ENCODE data around the gene MYH11.
A peak's percentile ranks its signal among the peaks of the same experiment; 100 is the strongest.
"Not testable (repeated sequence)": the region's sequence is repeated elsewhere in the genome, so short reads cannot be mapped to it uniquely, and the experiment has no call there.

MYH11 gene

GRCh38 chr16:15703029-15703736, 153.6 kb downstream of the MYH11 start:
- DNase-seq: no peak

- DNase-seq: no peak
These were observed 154.6 kb downstream of the MYH11 start for GRCh38 chr16:15701975-15702970.

- DNase-seq: no peak
These were observed 155.5 kb downstream of the MYH11 start for GRCh38 chr16:15701367-15701766.

- no peak for DNase-seq
These were observed 157.0 kb downstream of the MYH11 start for GRCh38 chr16:15699819-15700218.

- no peak for DNase-seq
These were observed 162.3 kb downstream of the MYH11 start for GRCh38 chr16:15694499-15694898.

GRCh38 chr16:15692508-15692907, 164.3 kb downstream of the MYH11 start:
- not testable (repeated sequence) for DNase-seq

- DNase-seq: no peak
These were observed 165.8 kb downstream of the MYH11 start for GRCh38 chr16:15691046-15691445.

GRCh38 chr16:15690296-15690695, 166.5 kb downstream of the MYH11 start:
- DNase-seq: no peak

- DNase-seq: no peak
These were observed 167.5 kb downstream of the MYH11 start for GRCh38 chr16:15689290-15689689.

- DNase-seq: no peak
These were observed 170.5 kb downstream of the MYH11 start for GRCh38 chr16:15686287-15686686.

- peak; percentile 55 for DNase-seq
These were observed 174.7 kb downstream of the MYH11 start for GRCh38 chr16:15682105-15682570.

- DNase-seq: no peak
These were observed 179.4 kb downstream of the MYH11 start for GRCh38 chr16:15677447-15677846.

- no peak for DNase-seq
These were observed 180.3 kb downstream of the MYH11 start for GRCh38 chr16:15676506-15676905.

GRCh38 chr16:15674571-15674970, 182.3 kb downstream of the MYH11 start:
- DNase-seq: no peak

GRCh38 chr16:15672514-15673167, 184.2 kb downstream of the MYH11 start:
- peak; percentile 90 for DNase-seq

- not testable (repeated sequence) for DNase-seq
These were observed 184.7 kb downstream of the MYH11 start for GRCh38 chr16:15672127-15672513.

GRCh38 chr16:15671530-15672117, 185.2 kb downstream of the MYH11 start:
- no peak for DNase-seq

- no peak for DNase-seq
These were observed 189.6 kb downstream of the MYH11 start for GRCh38 chr16:15667091-15667742.

- DNase-seq: no peak
These were observed 191.7 kb downstream of the MYH11 start for GRCh38 chr16:15665107-15665506.

GRCh38 chr16:15660203-15660601, 196.6 kb downstream of the MYH11 start:
- DNase-seq: no peak

- DNase-seq: no peak
These were observed 198.3 kb downstream of the MYH11 start for GRCh38 chr16:15658556-15658955.

- no peak for DNase-seq
These were observed 198.7 kb downstream of the MYH11 start for GRCh38 chr16:15658149-15658548.
